Kidney (tissue), 14 donors: ENCODE measurements around the gene CTNNBL1. TPM values are rescaled to one million over a fixed set of nuclear protein-coding genes. Genes with fewer than 3 reads are reported as not detected.

ENCODE experiments used
- DNase-seq, 5 donors: peaks; one replicate each; pipeline ENCODE4 v3.0.0-alpha.2; 2013 to 2020
- FAIRE-seq: peaks from 2 replicates; lab custom pipeline; 2012; peaks lifted over from hg19 to GRCh38; lab: Jason Lieb, UNC
- H3K27ac ChIP-seq, 2 donors: one replicate each; pipeline ENCODE4 v1.7.0; 2013; ENCODE audit warnings: low read depth in 2 of 2, low read length in 2 of 2, inconsistent platforms in 1 of 2
- H3K27me3 ChIP-seq: one replicate; pipeline ENCODE4 v1.7.1; 2013; ENCODE audit warnings: low read length, inconsistent platforms; ENCODE audit not compliant: control insufficient read depth, insufficient read depth
- H3K36me3 ChIP-seq, 3 donors: one replicate each; pipeline versions ENCODE4 v1.7.0 to v1.7.1; 2013; ENCODE audit warnings: low read length in 3 of 3, control low read depth in 1 of 3, inconsistent platforms in 1 of 3; ENCODE audit not compliant: insufficient read depth in 3 of 3, control insufficient read depth in 2 of 3
- H3K4me1 ChIP-seq, 3 donors: one replicate each; pipeline versions ENCODE4 v1.7.0 to v1.7.1; 2013; ENCODE audit warnings: low read length in 3 of 3, inconsistent platforms in 1 of 3, low read depth in 1 of 3; ENCODE audit not compliant: control insufficient read depth in 2 of 3, insufficient read depth in 2 of 3
- H3K4me3 ChIP-seq, 3 donors: one replicate each; pipeline versions ENCODE4 v1.7.0 to v1.8.1; 2013; ENCODE audit warnings: low read length in 3 of 3, control low read depth in 1 of 3, inconsistent platforms in 1 of 3
- H3K9ac ChIP-seq, 3 donors: one replicate each; pipeline versions ENCODE4 v1.7.0 to v1.7.1; 2013; ENCODE audit warnings: low read length in 3 of 3, control low read depth in 1 of 3, inconsistent platforms in 1 of 3
- H3K9me3 ChIP-seq, 3 donors: one replicate each; pipeline versions ENCODE4 v1.7.0 to v1.7.1; 2013; ENCODE audit warnings: low read length in 3 of 3, control low read depth in 1 of 3, inconsistent platforms in 1 of 3; ENCODE audit not compliant: control insufficient read depth in 2 of 3, insufficient read depth in 1 of 3
- CTCF ChIP-seq: IDR thresholded peaks from 3 replicates; pipeline ENCODE4 v1.5.1; 2012; ENCODE audit warnings: mild to moderate bottlenecking, moderate library complexity, borderline replicate concordance; ENCODE audit not compliant: insufficient read depth; ENCODE audit errors: extremely low read depth
- intact Hi-C: fragments of 100-400 bp; cut with DNase I; formaldehyde crosslinking; loops from one replicate; pipeline ENCODE4 v1.11.1; 2022
- polyA plus RNA-seq: library from polyadenylated mRNA; stranded (reverse); fragments of 350-450 nt; fragmentation: Illumina TruSeq; extraction: RNeasy Lipid Tissue Mini Kit (QIAGEN cat#74804); gene quantifications from one replicate; pipeline ENCODE4 v1.2.3, GENCODE V29; 2014; ENCODE audit warnings: low read depth, low replicate concordance; ENCODE audit not compliant: insufficient read depth
- total RNA-seq: library from RNA; stranded (reverse); fragmentation: NEBNext Ultra II Directional; extraction: Animal tissue kit (Norgen Biotek cat#: 25700); gene quantifications from one replicate; pipeline ENCODE4 v1.2.1, GENCODE V29; 2021
- donor health status: control.
- donor health status: control.
- donor health status: control.
- donor health status: control.
- donor health status: control.
- donor health status: DM: yes; HTN: yes; CAD: no.
- donor health status: Normal renal cell carcinoma (clear cell type).

CTNNBL1 gene
- total and polyA plus RNA-seq, 2 donors from 2014 or later, result 40.9 to 70.9 TPM

GRCh38 chr20:37822141-37822601 is 128.3 kb downstream of the CTNNBL1 start:
- H3K4me3 ChIP-seq, result no peak overlapping the region
- no peaks in the 10 kb centered on the region for H3K36me3 ChIP-seq
- FAIRE-seq (no peak), DNase-seq (peak in 3 of 5 donors; percentile 13 to 76 (median 43))
- H3K27me3 ChIP-seq, result no peaks in the 10 kb centered on the region
- intact Hi-C loops, result no loop called here
- H3K27ac ChIP-seq, result no peak overlapping the region
- no peak for TF ChIP-seq CTCF
- no peak overlapping the region for H3K9ac ChIP-seq
- H3K4me1 ChIP-seq, result peaks cover 0 to 5% (median 0%) of the 10 kb centered on the region in 3 donors
- no peaks in the 10 kb centered on the region for H3K9me3 ChIP-seq

- intact Hi-C loops, result no loop called here
- Histone ChIP-seq H3K27me3 (no peaks in the 10 kb centered on the region), H3K9ac (no peak overlapping the region), H3K9me3 (no peaks in the 10 kb centered on the region), H3K27ac (no peak overlapping the region), H3K4me3 (no peak overlapping the region), H3K36me3 (no peaks in the 10 kb centered on the region), H3K4me1 (peaks cover 0 to 5% (median 0%) of the 10 kb centered on the region in 3 donors)
- DNase-seq (peak in 3 of 5 donors; percentile 37 to 68 (median 54)), FAIRE-seq (no peak)
- no peak for TF ChIP-seq CTCF
These were observed 129.6 kb downstream of the CTNNBL1 start for GRCh38 chr20:37823296-37823980.

GRCh38 chr20:37827605-37828004 is 133.8 kb downstream of the CTNNBL1 start:
- peaks cover 0 to 2% (median 0%) of the 10 kb centered on the region in 3 donors for H3K4me1 ChIP-seq
- no peaks in the 10 kb centered on the region for H3K27me3 ChIP-seq
- no peak for TF ChIP-seq CTCF
- intact Hi-C loops, result no loop called here
- FAIRE-seq, result no peak
- H3K9me3 ChIP-seq, result no peaks in the 10 kb centered on the region
- H3K9ac ChIP-seq, result no peak overlapping the region
- no peak for DNase-seq
- no peak overlapping the region for H3K4me3 ChIP-seq
- no peak overlapping the region for H3K27ac ChIP-seq
- H3K36me3 ChIP-seq, result no peaks in the 10 kb centered on the region

- Histone ChIP-seq H3K9me3 (no peaks in the 10 kb centered on the region), H3K4me3 (no peak overlapping the region), H3K9ac (no peak overlapping the region), H3K27me3 (no peaks in the 10 kb centered on the region), H3K4me1 (peaks cover 0 to under 1% (median 0%) of the 10 kb centered on the region in 3 donors), H3K27ac (no peak overlapping the region), H3K36me3 (no peaks in the 10 kb centered on the region)
- intact Hi-C loops, result no loop called here
- FAIRE-seq, result no peak
- TF ChIP-seq CTCF, result no peak
- no peak for DNase-seq
These were observed 134.9 kb downstream of the CTNNBL1 start for GRCh38 chr20:37828684-37829083.
